ENCODE results near the gene MLIP. TPM values are rescaled to one million over a fixed set of nuclear protein-coding genes. Genes with fewer than 3 reads are reported as not detected.

MLIP gene
- total RNA-seq, 1 experiment from 2014 or later = not detected

- ChIA-PET POLR2A (no interaction called here), CTCF (no interaction called here)
- Mint-ChIP-seq H3K27me3 (ENCODE audit: low read depth) (no peaks in the 10 kb centered on the region), H3K9me3 (peaks cover 3% of the 10 kb centered on the region; the same call in 1 of the 2 replicates), H3K4me3 (no peak overlapping the region), H3K36me3 (no peaks in the 10 kb centered on the region), H3K4me1 (peaks cover 3% of the 10 kb centered on the region; the same call in 1 of the 2 replicates), H3K27ac (no peak overlapping the region)
- no peak for TF ChIP-seq GRHL2 (CRISPR knock-in tag; IDR thresholded peaks at IDR 0.05; ENCODE audit: insufficient replicate concordance, severe bottlenecking)
- DNase-seq (ENCODE audit: low spot score) = no peak
- ATAC-seq = no peak
Measured at GRCh38 chr6:54291738-54292137, 180.5 kb downstream of the MLIP start.

GRCh38 chr6:54294965-54295532 is 183.8 kb downstream of the MLIP start:
- Mint-ChIP-seq H3K27me3 (ENCODE audit: low read depth) (no peaks in the 10 kb centered on the region), H3K4me3 (no peak overlapping the region), H3K27ac (no peak overlapping the region), H3K36me3 (no peaks in the 10 kb centered on the region), H3K9me3 (peaks cover 3% of the 10 kb centered on the region; the same call in 1 of the 2 replicates), H3K4me1 (peaks cover 3% of the 10 kb centered on the region; the same call in 1 of the 2 replicates)
- ChIA-PET POLR2A (no interaction called here), CTCF (no interaction called here)
- TF ChIP-seq ELF4 (CRISPR knock-in tag; IDR thresholded peaks at IDR 0.05; ENCODE audit: low read depth) = no peak
- TF ChIP-seq NR1H2 (CRISPR knock-in tag; IDR thresholded peaks at IDR 0.05) = no peak
- no peak for TF ChIP-seq FOXP4 (CRISPR knock-in tag; IDR thresholded peaks at IDR 0.05)
- no peak for TF ChIP-seq ESRRA (CRISPR knock-in tag; IDR thresholded peaks at IDR 0.05; ENCODE audit: borderline replicate concordance)
- no peak for TF ChIP-seq NFATC4 (CRISPR knock-in tag; IDR thresholded peaks at IDR 0.05)
- TF ChIP-seq ZSCAN18 (CRISPR knock-in tag; IDR thresholded peaks at IDR 0.05) = no peak
- TF ChIP-seq RORB (CRISPR knock-in tag; IDR thresholded peaks at IDR 0.05) = no peak
- no peak for TF ChIP-seq ZNF121 (CRISPR knock-in tag; IDR thresholded peaks at IDR 0.05)
- no peak for TF ChIP-seq ZMAT4 (CRISPR knock-in tag; IDR thresholded peaks at IDR 0.05)
- TF ChIP-seq SMAD4 (CRISPR knock-in tag; IDR thresholded peaks at IDR 0.05) = no peak
- TF ChIP-seq IRF2 (CRISPR knock-in tag; IDR thresholded peaks at IDR 0.05; ENCODE audit: borderline replicate concordance, low read depth) = no peak
- TF ChIP-seq PRDM15 (CRISPR knock-in tag; IDR thresholded peaks at IDR 0.05) = no peak
- TF ChIP-seq CREB1 (CRISPR knock-in tag; IDR thresholded peaks at IDR 0.05) = no peak
- TF ChIP-seq, protein P1, sequence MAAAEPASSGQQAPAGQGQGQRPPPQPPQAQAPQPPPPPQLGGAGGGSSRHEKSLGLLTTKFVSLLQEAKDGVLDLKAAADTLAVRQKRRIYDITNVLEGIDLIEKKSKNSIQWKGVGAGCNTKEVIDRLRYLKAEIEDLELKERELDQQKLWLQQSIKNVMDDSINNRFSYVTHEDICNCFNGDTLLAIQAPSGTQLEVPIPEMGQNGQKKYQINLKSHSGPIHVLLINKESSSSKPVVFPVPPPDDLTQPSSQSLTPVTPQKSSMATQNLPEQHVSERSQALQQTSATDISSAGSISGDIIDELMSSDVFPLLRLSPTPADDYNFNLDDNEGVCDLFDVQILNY (CRISPR knock-in tag; IDR thresholded peaks at IDR 0.05) = no peak
- TF ChIP-seq ATF3 (CRISPR knock-in tag; conservative IDR thresholded peaks at IDR 0.05) = no peak
- DNase-seq (ENCODE audit: low spot score) (no peak), ATAC-seq (no peak)
